GM19240 (cell line): ENCODE measurements around the gene ACSS2.

Source experiments
- DNase-seq: peaks from one replicate; pipeline ENCODE4 v3.0.0; 2011; ENCODE audit warnings: low spot score; ENCODE audit not compliant: insufficient read length

Gene ACSS2

DNA sequence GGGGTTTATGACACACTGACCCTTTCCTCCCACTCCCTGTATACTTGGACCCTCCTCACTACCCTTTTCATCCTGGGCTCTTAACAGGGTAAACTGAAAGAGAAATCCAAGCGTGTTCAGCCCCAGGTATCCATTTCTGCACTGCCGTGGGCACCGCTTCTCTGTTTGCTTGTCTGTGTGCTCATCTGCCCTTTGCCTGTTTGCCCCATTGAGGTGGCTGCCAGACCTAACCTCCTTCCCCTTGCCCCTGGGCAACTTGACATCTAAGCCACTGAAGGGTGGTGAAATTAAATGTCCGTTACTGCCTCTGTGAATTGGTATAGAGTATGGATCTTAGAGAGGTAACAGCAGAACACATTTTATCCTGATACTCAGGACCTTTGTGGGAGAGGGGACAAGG is 38.7 kb downstream of the ACSS2 start:
- DNase-seq: no peak

DNA sequence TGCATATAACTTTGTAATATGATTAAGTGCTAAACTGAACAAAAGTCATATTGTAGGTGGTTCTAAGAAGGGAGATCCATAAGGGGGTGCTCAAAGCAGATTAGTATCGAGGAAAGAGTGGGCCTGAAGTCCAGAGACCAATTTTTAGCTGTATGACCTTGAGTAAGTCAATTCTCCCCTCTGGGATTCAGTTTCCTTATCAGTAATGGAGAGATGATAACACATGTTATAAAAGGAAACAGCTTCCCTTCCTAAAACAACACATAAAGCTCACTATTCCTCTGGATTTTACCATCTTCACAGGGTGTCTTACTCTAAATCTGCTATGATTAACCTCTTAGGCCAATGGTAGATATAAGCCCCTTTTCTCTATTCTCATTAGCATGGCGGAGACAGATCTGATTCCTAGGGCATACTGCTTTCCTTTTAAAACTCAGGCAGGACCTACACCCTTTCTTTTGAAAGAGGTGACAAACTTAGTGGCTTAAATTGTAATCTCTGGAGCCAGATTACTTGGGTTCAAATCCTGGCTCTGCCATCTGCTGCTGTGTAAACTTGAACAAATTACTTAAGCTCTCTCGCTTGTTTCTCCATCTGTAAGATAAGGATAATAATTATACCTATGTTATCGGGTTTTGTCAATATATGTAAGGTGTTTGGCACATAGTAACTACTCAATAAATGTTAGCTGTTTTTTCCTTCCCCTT is 39.5 kb downstream of the ACSS2 start:
- DNase-seq: no peak

DNA sequence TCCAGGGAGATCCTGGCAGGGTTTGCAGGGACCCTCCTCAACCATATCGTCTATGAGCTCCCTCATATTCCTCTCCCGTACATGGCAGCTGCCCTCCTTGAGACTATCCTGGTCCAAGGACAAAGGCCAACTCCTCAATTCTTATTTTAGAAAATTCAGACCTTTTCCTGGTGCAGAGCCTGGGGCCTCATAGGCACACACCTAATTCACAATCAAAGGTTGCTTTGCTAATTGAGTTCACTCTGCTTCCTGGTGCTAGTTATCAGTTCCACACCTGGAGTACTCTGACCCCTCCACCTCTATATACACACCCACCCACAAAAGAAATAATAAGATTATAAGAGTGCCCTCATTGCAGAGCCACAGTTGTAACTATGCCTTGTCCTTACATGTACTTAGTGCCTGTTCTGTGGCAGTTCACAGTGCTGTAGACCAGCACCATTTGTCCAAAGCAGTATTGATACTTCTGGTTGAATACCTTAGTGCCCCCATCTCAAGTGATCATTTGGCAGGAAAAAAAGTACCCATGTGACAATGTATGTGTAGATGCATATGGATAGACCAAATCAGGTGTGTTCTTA is 40.5 kb downstream of the ACSS2 start:
- no peak for DNase-seq

DNA sequence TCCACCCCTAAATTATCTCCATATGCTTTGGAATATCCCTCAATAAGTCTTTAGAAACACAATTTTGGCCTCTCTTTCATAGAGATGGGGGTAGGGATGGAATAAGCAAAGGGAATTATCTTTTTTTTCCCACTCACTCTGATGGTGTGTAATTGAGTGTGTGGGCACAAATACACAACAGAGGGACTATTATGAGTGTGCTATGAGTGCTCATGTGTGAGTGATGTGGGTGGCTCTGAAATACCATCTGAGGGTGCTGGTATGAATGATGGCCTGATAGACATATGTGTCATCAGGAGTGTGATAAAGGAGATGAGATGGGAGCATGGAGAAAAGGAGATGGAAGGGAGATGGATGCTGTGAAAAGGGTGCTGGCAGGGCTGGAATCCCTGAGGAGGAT is 43.6 kb downstream of the ACSS2 start:
- DNase-seq: no peak

DNA sequence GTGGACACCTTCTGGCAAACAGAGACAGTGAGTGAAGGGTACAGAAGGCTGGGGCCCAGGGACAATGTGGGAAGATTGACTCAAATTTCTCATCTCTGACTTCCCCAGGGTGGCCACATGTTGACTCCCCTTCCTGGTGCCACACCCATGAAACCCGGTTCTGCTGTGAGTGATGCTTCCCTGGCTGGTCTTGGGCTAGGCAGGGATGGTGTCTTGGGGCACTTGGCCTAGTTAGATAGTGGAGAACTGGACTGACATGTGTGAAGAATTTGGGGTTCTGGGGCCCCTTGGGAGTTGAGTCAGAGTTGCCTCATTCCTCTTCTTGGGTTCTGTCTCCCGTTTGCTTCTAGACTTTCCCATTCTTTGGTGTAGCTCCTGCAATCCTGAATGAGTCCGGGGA is 45.0 kb downstream of the ACSS2 start:
- DNase-seq: no peak

DNA sequence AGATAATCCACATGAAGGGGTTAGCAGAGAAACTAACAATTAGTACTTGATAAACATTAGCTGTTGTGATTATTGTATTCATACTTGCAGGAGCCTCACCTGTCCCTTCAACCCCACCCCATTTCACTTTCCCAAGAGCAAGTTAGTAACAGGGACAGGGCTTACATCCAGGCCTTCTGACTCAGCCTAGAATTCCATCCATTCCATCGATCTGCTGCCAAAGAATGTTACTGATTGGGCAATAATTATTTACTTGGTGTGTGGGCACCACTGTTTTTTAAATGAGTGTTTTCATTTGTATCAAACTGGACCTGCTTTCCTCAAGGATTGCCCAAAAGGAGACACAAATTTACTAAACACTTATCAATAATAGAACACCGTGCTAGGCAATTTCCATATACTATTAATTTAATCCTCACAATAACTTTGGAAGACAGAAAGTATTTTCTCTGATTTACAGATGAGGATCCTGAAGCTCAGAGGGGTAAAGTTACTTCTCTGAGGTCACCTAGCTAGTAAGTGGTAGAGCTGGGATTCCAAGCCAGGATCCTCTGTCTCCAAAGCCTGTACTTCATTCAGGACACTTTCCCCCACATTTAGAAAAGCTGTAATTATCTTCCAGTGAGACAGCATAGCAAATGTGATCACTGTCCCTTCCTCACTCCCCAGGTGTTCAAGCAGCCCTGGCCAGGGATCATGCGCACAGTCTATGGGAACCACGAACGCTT is 46.4 kb downstream of the ACSS2 start:
- no peak for DNase-seq

DNA sequence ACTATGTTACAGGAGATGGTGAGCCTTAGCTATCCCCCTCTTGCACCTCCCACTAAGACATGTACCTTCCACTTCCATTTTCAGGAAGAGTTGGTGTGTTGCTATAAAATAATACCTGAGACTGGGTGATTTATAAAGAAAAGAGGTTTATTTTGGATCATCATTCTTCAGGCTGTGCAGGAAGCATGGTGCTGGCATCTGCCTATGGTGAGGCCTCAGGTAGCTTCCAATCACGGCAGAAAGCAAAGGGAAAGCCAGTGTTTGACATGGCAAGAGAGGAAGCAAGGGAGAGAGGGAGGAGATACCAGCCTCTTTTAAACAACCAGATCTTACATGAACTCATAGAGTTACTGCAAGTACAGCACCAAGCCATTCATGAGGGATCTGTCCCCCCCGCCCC is 47.0 kb downstream of the ACSS2 start:
- DNase-seq: no peak

DNA sequence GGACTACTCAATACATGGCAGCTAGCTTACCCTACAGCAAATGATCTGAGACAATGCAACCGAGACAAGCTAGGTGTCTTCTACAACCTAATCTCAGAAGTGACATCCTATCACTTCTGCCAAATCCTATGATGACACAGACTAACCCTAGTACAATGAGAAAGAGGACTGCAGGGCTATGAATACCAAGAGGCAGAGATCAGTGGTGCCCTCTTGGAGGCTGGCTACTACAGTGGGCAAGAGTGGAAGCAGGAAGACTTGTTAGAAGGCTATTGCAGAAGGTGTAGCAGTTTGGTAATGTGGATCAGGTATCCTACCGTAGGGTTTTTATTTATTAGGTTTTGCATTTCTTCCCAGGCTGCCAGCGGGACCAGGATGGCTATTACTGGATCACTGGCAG is 48.9 kb downstream of the ACSS2 start:
- no peak for DNase-seq

DNA sequence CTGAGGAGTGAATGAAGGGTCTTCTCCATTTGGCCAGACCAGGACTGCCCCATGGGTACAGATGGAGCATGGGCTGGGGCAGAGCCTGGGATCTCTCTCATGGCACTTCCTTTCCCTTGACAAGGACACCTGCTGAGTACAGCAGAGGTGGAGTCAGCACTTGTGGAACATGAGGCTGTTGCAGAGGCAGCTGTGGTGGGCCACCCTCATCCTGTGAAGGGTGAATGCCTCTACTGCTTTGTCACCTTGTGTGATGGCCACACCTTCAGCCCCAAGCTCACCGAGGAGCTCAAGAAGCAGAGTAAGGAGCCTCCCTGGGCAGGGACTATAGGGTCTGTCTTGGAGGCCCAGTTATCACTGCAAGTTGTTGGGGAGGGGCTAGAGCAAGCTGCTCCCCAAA is 49.6 kb downstream of the ACSS2 start:
- DNase-seq: no peak

DNA sequence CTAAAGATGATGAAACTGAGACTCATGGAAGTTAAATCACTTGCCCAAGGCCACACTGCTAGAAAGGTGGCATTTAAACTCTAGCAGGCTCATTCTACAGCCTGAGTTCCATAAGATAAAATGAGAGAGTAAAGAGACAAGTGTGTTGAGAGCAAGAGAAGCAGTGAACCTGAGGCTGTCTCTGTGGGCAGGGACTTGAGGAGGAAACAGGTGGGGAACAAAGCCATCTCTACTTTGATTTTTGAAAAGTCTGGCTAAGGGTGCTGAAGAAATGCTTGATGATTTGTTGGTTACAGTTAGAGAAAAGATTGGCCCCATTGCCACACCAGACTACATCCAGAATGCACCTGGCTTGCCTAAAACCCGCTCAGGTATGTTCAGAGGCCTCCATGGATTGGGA is 50.2 kb downstream of the ACSS2 start:
- no peak for DNase-seq

DNA sequence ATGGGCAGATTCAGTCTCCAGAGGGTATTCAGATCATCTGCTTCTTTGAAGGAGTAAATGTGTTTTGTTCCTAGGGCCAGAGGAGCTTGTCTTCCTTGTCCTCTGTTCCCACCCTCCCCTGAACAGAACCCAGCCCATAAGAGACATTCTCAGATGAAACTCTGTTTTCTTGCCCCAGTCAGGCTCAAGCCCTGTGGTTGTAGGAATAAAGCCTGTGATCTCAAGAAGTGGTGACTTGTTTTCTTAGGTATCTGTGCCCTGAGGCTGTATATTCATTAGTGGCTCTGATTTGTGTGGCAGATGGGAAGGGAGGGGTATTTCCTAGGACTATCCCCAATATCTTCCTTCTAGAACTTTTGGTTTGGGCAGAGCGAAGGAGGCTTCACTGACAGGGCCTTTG is 51.3 kb downstream of the ACSS2 start:
- DNase-seq: no peak

DNA sequence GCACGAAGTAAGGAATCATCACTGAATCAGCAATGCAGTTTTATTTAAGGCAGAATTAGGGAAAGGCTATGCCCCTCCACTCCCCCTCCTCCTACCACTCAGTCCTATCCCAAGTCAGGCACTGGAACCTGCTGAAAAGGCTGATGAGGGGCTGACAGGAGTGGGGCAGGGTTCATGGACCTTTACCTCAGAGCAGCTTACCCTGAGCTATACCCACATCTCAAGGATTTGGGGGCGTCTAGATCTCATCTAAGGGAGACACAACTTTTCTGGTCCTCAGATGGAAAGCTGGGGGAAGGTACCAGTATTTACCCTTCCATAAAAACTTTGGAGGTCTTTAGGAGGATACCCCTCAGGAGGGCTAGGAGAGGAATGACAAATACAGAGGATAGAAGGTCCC is 52.0 kb downstream of the ACSS2 start:
- no peak for DNase-seq

DNA sequence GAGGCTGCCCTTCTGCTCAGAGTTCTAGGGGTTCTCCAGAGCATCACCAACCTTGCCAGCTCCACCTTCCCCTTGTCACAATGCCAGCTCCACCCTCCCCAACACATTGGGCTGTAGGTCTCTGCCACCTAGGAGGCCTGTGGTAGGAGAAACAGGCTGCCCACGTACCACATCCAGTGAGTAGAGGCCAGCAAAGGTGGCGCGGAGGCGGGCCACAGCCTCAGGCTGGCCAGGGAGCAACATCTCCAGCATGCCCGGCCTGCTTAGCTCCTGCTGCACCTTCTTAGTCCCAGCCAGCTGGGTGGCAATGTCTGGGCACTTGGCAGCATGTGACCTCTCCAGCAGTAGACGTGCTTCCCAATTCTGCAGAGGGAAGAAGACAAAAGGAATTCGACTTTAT is 55.4 kb downstream of the ACSS2 start:
- no peak for DNase-seq

DNA sequence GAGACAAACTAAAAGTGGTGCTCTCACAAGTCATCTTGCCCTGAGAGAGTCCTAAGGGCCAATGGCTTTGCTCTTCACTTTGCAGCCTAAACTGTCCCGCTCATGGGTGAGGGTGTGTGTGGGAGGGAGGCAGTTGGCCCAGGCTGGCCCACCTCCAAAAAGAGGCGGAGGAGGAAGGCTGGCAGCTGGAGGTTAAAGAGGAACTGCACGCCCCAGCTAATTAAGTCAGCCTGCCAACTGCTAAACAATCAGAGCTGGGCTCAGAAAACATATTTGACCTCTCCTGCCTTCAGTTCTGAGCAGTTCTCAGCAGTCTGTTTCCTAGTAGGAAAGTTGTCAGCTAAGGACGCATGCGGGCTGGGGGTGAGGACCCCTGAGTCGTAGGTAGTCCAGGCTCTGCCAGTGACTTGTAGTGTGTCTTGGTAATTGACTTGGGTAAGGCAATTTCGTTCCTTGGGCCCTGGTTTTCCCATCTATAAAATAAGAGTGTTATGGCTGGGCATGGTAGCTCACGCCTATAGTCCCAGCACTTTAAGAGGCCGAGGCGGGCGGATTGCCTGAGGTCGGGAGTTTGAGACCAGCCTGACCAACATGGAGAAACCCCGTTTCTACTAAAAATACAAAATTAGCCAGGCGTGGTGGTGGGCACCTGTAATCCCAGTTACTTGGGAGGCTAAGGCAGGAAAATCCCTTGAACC is 62.2 kb downstream of the ACSS2 start:
- no peak for DNase-seq

DNA sequence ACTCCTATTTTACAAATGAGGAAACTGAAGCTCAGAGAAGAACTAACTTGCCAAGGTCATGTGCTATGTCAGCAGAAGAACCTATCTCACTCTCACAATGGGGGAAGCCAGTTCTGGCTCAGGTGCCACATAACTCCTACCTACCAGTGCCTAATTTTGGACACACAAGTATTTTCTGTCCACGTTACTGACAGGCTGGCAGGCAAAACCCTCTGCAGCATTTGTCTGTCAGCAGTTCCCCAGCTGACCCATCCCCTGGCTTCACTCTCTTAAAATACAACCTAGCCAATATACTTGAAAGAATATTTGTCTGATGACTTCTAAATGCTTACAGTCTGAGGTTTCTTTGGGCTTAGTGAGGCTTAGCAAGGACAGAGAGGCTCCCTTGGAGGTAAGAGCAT is 63.7 kb downstream of the ACSS2 start:
- no peak for DNase-seq

DNA sequence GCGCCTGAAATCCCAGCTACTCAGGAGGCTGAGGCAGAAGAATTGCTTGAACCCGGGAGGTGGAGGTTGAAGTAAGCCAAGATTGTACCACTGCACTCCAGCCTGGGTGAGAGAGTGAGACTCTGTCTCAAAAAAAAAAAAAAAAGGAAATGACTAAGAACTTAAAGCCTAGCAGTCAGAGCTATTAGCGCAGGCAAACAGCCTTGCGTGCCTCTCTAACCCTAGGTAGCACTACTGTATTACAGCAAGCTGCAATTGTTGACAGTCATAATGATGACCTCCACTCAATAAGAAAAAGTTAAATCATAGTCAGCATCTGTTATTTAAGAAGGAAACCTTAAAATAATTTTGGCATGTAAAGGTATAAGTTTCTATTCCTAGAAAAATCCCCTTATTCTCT is 64.8 kb downstream of the ACSS2 start:
- DNase-seq: no peak

DNA sequence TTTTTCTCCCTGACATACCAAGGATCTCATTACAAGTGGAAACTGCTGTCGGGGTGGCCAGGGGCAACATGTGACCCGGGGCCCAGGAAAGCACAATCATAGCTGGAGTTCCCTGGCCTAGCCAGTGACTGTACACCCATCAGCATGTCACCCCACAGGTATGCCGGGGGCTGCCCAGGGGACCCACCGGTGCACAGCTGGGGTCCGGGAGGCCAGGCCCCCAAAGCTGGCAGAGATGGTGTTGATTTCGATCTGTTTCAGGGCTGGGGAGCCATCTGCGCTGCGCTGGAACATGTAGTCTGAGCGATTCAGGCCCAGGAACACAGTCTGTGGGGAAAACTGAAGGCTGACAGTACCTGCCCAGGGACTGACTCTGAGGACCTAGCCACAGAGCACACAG is 65.9 kb downstream of the ACSS2 start:
- DNase-seq: no peak

DNA sequence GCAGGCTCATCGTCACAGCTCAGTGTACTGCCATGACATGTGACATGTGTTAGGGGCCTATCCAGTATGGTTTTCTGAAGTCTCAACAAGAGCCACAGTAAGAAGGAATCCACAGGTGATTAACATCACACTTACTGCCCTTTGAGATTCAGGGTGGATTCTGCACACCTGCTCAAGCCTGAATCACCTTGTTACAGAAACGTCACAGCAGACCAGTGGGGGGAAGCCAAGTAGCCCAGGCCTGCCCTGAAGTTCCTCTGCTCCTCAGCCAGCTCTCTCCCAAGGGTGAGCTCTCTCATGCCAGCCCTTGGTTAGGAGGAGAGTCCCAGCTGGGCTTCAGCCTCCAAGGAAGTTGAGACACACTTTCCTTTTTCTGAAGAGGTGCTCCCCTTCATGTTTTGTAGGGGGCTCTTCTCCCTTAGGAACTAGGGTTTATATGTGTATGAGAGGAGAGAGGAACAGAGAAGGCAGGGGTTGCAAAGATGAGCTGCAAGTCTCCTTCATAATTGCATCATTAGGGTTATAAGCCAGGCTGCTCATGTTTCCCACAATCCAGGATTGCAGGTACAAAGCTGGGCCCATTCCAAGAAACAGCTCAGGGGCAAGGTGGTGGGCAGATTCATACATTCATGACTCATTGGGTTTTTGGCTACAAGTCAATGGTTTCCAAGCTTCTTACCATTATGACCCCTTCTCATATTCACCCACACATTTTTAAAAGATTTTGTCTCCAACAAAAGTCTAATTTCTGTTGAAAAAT is 67.6 kb downstream of the ACSS2 start:
- DNase-seq: no peak

DNA sequence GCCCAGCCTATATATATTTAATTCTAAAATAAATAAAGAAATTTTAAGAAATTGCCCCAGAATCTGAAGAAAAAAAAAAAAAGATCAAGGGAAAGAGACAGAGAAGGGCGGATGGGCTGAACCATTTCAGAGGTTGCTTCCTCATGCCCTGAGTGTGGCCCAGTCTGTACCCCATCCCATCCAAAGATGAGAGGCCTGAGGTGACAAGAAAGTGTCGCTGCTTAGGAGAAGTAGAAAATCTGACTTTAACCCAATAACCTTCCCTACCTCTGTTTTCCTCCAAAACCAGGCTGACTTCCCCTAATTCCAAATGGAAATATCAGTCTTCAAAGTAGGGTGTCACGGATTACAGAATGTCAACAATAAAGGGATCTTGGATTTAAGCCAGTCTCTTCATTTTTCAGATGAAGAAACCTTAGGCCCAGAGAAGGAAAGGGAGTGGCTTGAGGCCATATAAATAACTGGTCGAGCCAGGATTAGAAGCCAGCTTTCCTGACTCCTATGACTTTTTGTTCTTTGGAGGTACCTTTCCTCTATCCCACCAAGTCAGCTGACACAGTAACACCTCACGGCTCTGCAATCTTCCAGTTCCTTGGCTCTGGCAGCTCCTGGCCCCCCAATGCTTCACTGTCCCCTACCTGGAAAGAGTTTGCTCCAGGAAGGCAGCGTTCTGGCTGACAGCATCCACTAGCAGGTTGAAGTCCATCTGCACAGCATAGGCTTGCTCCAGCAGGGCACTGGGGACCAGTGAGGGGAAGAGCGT is 69.1 kb downstream of the ACSS2 start:
- no peak for DNase-seq

DNA sequence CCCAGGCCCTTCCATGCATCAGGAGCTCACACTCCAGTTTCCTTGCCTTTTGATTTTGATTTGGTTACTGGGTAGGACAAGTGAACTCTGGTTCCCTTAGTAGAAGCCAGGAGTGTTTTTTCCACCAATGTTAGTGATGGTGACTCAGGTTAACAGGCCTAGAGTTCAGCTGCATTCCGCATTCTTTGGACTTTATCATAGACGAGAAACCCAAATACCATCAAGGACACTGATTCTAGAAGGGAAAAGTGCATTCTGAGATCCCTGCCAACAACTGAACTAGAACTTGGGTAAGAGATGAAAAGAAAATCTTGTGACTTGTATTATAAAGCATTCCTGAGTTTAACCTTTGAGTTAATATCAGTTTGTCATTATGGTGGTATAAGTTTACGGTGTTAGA is 70.2 kb downstream of the ACSS2 start:
- no peak for DNase-seq

DNA sequence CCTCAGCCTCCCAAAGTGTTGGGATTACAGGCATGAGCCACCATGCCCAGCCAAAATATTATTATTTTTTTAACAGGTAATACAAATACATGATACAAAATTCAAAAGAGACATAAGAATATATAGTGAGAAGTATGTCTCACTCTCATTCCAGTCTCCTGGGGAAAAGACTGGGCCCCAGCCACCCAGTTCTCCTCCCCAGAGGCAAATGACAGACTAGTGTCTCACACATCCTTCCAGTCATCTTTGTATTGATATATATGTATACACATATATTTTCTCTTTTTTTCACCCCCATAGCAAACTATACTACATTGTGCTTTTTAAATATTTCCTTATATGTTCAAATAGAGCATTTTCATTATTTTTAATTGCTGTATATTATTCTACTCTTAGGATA is 70.9 kb downstream of the ACSS2 start:
- DNase-seq: no peak
